ENCODE measurements around the gene PKM.

DNA sequence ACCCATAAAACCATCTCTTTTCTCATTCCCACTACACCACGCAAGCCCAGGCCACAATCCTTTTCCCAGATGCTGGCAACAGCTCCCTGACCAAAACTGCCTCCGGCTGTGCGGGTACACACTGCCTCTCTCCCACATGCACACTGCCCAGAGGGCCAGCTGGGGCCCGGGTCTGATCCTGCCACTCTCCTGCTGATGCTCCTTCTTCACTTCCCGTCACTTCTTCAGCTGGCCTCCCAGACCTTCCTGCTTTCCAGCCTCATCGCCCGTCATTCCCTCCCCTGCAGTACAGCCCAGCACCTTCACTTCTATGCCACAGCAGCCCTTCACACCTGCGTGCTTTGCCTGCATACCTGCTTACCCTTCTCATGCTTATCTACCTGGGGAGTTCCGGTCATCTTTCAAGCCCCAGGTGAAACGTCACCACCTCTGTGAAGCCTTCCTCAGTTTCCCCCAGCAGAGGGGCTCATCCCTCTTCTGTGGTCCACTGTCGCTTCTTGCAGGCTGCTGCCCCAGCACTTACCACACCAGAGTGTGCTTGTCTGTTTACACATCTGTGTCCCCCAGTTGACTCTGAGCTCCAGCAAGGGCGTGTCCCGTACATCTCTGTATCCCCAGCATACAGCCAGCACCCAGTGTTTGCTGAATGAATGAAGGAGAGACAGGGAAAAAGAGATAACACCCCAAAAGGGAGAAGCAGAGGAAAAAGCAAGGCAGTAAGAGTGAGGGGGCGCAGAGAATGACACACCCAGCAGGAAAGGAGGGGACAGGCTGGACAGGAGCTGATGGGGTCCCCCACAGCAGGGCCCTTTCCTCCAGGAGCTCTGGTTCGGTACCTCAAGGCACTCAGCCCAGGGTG, 55.6 kb downstream of the PKM start:
- TF ChIP-seq POLR2AphosphoS5 (IDR thresholded peaks at IDR 0.05; ENCODE audit: low read depth), result no peak
- TF ChIP-seq, protein P1, sequence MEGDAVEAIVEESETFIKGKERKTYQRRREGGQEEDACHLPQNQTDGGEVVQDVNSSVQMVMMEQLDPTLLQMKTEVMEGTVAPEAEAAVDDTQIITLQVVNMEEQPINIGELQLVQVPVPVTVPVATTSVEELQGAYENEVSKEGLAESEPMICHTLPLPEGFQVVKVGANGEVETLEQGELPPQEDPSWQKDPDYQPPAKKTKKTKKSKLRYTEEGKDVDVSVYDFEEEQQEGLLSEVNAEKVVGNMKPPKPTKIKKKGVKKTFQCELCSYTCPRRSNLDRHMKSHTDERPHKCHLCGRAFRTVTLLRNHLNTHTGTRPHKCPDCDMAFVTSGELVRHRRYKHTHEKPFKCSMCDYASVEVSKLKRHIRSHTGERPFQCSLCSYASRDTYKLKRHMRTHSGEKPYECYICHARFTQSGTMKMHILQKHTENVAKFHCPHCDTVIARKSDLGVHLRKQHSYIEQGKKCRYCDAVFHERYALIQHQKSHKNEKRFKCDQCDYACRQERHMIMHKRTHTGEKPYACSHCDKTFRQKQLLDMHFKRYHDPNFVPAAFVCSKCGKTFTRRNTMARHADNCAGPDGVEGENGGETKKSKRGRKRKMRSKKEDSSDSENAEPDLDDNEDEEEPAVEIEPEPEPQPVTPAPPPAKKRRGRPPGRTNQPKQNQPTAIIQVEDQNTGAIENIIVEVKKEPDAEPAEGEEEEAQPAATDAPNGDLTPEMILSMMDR (IDR thresholded peaks at IDR 0.05; ENCODE audit: insufficient read depth, low read length), result no peak
- TF ChIP-seq, protein P2, sequence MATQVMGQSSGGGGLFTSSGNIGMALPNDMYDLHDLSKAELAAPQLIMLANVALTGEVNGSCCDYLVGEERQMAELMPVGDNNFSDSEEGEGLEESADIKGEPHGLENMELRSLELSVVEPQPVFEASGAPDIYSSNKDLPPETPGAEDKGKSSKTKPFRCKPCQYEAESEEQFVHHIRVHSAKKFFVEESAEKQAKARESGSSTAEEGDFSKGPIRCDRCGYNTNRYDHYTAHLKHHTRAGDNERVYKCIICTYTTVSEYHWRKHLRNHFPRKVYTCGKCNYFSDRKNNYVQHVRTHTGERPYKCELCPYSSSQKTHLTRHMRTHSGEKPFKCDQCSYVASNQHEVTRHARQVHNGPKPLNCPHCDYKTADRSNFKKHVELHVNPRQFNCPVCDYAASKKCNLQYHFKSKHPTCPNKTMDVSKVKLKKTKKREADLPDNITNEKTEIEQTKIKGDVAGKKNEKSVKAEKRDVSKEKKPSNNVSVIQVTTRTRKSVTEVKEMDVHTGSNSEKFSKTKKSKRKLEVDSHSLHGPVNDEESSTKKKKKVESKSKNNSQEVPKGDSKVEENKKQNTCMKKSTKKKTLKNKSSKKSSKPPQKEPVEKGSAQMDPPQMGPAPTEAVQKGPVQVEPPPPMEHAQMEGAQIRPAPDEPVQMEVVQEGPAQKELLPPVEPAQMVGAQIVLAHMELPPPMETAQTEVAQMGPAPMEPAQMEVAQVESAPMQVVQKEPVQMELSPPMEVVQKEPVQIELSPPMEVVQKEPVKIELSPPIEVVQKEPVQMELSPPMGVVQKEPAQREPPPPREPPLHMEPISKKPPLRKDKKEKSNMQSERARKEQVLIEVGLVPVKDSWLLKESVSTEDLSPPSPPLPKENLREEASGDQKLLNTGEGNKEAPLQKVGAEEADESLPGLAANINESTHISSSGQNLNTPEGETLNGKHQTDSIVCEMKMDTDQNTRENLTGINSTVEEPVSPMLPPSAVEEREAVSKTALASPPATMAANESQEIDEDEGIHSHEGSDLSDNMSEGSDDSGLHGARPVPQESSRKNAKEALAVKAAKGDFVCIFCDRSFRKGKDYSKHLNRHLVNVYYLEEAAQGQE (IDR thresholded peaks at IDR 0.05; ENCODE audit: insufficient replicate concordance, low read depth), result no peak
